Lower leg skin (tissue), 3 donors: ENCODE data around the gene TRPC3.

Experiments
- POLR2A ChIP-seq, 2 donors: fragments of 450-650 bp; IDR thresholded peaks; one replicate each; pipeline ENCODE4 v1.6.1; 2016 to 2017; ENCODE audit warnings: antibody characterized with exemption in 2 of 2, mild to moderate bottlenecking in 1 of 2, moderate library complexity in 1 of 2
- TF ChIP-seq, protein P1 (sequence below), 3 donors: fragments of 450-650 bp; IDR thresholded peaks; one replicate each; pipeline ENCODE4 v1.5.1; 2016; ENCODE audit warnings: antibody characterized with exemption in 3 of 3, mild to moderate bottlenecking in 3 of 3, moderate library complexity in 2 of 3

DNA sequence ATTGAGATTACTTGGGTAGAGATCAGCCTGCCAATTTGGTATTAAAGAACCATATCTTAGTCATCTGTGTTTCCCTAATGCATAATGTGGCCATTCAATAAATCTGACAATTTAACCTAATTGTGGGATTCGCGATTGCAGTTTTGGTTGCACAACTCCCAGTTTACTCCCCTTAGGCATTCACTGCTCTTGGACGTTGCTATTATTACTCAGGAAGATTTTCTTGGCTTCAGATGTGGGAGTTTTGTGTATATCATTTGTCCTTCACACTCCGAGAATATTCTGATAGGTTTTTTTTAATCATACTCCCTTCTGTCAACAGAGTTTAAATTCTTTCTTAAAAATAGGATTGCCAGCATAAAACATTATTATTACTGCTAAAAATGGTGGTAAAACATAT is 22.0 kb upstream of the TRPC3 start:
- TF ChIP-seq, protein P1, sequence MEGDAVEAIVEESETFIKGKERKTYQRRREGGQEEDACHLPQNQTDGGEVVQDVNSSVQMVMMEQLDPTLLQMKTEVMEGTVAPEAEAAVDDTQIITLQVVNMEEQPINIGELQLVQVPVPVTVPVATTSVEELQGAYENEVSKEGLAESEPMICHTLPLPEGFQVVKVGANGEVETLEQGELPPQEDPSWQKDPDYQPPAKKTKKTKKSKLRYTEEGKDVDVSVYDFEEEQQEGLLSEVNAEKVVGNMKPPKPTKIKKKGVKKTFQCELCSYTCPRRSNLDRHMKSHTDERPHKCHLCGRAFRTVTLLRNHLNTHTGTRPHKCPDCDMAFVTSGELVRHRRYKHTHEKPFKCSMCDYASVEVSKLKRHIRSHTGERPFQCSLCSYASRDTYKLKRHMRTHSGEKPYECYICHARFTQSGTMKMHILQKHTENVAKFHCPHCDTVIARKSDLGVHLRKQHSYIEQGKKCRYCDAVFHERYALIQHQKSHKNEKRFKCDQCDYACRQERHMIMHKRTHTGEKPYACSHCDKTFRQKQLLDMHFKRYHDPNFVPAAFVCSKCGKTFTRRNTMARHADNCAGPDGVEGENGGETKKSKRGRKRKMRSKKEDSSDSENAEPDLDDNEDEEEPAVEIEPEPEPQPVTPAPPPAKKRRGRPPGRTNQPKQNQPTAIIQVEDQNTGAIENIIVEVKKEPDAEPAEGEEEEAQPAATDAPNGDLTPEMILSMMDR (IDR thresholded peaks at IDR 0.05), result no peak
- TF ChIP-seq POLR2A (IDR thresholded peaks at IDR 0.05), result no peak
